NOMO-1 treated with DMSO at 0.1 percent for 48 hours (cell line): Measurements from ENCODE around the gene BHLHA15.

Experiments used
- DNase-seq: peaks from one replicate; lab custom pipeline; 2025; ENCODE audit not compliant: unreplicated experiment; lab: John Stamatoyannopoulos, UW

The BHLHA15 gene

DNA sequence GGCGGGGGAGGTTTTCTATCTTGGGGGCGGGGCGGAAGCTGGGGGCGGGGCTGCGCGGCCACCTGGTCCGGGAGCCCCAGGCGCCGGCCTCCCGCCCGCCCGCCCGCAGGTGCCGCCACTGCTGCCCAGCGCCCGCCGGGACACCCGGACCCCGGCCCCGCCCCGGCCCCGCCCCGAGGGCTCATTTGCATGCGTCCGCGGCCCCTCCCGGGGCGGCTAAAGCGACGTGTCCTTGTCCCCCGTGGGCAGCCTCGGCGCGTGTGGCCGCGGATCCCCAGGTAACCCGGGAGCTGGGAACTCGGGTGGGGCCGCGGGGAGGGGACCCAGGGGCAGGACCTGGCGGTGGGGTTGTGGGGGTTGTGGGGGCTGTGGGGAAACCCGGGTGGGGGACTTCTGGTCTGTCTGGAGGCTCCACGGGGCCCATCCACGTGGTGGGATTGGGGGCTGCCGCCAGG is at the start of gene BHLHA15:
Gene BHLHA15, plus strand, starts transcription at position 219 of the 455 bp plus-strand sequence. CDS start 871 bp downstream, outside the sequence.
- DNase-seq = no peak

DNA sequence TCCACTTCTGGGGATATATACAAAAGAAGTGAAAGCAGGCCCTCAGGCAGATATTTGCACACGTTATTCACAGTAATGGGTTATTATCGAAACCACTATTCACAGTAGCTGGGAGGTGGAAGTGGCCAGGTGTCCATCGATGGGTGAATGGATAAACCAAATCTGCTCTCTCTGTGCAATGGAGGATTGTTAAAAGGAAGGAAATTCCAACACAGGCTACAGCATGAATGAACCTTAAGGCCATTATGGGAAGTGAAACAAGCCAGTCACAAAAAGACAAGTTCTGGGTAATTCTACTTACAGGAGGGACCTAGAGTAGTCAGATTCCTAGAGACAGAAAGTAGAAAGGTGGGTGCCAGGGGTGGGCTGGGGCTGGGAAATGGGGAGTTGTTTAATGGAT is 48.5 kb upstream of the BHLHA15 start:
- DNase-seq = peak; percentile 85

DNA sequence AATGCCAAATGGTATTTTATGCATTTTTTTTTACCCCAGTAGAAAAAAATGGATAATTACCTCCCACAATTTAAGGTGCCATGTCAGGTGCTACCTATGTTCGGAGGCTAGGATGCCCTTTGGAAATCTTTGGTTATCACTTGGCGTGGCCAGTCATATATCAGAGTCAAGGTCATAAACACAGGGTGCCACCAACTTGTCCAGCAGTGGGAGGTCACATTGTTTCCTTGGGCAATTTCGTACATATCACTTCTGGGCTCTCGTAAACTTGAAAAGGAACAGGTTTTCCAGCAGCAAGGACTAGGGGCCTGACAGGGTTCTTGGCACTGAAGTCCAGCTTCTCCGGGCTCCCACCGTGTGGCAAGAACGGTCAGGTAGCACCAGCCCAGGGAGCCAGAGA is 48.0 kb upstream of the BHLHA15 start:
- DNase-seq = no peak

DNA sequence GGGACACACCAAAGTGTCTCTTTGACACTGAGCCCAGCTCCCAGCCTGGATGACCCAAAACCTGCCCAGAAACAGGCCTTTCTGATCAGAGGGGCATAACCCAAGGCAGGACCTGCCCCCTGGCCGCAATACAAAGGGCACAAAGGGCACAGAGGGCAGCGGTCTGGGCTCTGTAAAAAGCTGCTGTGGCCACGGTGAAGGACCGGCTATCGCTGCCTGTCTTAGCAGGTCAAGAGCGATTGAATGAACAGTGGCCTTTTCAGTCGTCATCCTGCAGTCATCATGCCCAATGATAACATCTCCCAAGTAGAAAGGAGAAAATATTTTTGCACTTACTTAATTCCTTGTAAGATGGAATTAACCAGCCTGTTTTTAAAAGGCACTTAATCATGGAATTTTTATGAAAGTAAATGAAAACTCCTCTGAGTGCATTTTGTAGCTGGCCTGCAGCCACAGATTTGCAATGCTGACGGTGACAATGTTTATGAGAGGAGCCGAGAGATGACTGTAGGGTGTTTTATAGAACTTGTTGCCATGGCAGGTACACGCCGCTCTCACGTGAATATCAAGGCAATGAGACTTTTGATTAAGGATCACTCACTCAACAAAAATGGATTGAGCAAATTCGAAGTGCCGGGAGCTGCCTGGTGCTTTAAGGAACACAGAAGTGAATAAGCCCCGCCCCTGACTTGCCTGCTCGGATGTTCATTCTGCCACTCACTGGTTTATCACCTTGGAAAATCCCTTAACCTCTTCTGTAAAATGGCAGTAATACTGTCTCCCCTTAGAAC is 47.3 kb upstream of the BHLHA15 start:
- no peak for DNase-seq

DNA sequence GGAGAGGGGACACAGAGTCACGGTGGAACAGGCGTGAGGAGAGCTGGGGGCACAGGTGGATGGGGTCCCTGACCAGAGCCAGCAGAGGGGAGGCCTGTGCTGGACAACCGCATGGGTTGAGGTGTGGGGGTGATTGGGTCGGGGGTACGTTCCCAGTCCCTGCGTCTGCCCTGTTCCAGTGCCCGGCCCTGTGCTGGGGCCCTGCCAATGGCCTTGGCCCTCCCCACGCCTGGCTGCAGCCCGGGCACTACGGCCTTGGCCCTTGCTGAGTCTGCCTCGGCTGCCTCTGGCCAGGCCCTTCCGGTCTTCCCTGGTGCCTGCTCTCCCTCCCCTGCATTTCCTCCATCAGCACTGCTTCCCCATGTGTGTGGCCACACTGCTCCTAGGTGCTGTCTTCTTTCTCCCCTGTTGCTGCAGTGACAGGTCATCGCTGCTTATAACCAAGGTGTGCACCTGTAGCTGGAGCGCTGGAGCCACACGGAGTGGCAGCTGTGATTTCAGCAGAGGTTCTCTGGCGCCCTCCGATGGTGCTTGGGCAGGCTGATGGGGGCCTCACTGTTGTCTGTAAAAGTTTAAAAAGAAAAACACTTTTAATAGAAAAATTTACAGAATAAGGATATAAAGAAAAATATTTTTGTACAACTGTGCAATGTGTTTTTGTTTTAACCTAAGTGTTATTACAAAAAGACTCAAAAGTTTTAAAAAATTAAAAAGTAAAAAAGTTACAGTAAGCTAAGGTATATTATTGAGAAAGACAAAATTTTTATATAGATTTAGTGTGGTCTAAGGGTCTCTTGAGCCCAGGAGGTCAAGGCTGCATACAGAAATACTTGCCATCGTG is 45.2 kb upstream of the BHLHA15 start:
- peak; percentile 30 for DNase-seq

DNA sequence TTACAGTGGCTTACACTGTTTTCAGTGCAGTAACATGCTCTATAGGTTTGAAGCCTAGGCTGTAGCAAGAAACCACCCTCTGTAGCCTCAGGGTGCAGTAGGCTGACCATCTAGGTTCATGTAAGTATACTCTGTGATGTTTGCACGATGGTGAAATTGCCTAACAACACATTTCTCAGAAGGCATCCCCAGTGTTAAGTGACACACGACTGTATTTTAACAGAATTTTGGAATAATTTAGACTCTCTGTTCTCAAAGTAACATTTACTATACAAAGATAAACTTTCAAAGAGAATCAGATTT is 44.6 kb upstream of the BHLHA15 start:
- DNase-seq = no peak

DNA sequence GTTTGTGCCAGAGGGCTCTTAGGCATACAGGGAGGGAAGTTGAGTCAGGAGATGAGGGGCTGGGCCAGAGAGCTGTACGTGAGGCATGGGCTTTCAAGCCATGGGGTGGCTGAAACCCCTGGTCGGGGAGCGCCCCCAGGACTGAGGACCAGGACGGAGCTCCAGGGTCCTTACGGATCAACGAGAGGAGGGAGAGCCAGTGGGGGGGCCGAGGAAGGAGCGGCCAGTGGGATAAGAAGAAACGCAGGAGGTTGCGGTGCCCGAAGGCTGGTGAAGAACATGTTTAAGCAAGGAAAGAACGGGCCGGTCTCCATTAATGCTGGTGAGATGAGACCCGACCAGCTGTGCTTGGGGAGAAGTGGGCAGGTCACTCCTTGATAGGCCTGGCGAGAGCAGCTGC is 43.6 kb upstream of the BHLHA15 start:
- no peak for DNase-seq

DNA sequence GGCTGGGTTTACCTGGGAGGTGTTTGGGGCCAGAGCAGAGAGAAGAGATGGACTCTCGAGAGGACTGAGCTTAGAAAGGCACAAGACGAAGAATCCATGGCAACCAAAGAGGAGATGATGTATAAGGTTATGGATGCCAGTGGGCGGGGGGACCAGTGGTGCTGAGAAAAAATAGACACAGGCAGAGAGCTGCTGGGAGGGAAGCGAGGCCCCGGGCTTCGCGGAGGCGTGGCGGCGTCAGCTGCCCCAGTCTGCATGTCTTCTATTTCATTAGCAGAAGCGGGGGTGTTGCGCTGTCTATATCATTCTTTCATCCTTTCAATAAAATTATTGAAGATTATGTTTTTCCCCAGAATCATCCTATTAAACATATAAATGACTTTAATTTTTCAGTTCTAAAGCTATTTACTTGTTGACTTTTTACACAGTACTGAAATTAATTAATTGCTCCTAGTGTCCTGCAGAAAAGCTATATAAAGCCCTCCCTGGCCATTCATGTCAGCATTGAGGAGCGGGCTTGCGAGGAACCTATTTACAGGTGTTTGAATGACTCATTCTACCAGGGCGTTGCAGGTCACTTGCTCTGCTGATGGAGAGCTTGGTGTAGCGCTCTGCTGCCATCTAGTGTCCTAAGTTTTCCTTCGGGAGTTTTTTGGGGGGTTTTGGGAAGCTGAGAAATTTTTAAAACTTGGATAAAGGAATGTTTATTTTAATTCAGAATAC is 42.9 kb upstream of the BHLHA15 start:
- peak; percentile 59 for DNase-seq

DNA sequence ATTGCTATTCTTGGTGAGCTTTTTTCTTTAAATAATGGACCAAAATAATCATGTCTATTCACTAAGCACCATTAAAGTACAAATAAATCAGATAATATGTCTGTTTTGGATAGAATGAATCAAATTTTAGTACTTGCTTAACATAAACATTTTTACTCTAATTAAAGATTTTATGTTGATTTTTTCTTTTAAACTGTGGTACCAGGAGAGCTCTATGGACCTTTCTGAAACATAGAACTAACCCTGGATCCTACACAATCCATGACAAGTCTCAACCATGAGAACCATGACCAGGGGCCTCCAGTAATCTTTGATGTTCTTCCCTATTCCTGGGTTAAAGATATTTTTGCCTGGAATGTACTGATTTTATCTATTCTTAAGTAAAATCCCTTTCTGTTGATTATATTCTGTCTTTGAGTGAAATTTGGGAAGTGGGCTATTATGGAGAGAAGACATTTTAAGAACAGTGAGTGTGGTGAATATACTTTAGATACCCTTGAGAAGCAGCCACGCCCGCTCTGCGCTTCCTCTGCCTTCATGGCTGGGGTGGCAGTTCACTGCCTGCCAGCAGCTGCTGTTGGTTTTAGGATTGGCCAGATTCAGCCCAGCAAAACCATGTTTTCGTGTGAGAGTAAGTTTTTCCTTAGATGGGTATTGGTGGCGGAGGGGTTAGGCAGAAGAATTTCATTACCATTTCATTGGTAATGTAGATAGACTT is 42.2 kb upstream of the BHLHA15 start:
- peak; percentile 20 for DNase-seq

DNA sequence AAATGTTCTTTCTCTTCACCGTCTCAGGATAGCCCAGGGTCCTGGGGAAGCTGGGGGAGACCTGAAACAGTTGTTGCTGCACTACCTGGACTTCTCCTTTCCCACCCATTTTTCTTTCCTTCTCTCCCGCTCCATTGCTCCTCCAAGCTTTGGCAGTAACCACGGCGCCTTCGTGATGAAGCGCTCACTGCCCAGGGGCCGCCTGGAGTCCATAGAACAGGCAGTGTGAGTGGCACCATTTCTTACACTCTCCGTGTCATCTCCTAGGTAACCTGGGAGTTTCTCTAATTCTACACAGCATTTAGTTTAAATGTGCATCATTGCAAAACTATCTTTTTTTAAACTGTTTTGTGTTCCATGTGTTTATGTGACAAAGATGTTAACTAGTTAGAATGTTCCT is 40.3 kb upstream of the BHLHA15 start:
- no peak for DNase-seq

DNA sequence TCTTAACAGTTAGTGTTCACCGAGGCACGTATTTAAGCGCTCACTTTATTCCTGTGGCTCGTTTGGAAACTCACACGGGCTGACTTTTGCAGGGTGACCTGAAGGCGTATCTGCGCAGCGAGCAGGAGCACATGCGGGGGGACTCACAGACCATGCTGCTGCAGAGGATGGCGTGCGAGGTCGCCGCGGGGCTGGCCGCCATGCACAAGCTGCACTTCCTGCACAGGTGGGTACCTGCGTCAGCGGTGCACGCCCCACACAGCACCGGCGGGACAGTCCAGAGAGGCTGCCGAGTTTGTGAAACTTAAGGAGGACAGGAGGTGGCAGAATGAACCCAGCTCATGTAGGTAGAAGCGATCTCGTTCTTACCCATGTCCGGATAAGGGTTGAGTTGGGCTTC is 39.8 kb upstream of the BHLHA15 start:
- no peak for DNase-seq

DNA sequence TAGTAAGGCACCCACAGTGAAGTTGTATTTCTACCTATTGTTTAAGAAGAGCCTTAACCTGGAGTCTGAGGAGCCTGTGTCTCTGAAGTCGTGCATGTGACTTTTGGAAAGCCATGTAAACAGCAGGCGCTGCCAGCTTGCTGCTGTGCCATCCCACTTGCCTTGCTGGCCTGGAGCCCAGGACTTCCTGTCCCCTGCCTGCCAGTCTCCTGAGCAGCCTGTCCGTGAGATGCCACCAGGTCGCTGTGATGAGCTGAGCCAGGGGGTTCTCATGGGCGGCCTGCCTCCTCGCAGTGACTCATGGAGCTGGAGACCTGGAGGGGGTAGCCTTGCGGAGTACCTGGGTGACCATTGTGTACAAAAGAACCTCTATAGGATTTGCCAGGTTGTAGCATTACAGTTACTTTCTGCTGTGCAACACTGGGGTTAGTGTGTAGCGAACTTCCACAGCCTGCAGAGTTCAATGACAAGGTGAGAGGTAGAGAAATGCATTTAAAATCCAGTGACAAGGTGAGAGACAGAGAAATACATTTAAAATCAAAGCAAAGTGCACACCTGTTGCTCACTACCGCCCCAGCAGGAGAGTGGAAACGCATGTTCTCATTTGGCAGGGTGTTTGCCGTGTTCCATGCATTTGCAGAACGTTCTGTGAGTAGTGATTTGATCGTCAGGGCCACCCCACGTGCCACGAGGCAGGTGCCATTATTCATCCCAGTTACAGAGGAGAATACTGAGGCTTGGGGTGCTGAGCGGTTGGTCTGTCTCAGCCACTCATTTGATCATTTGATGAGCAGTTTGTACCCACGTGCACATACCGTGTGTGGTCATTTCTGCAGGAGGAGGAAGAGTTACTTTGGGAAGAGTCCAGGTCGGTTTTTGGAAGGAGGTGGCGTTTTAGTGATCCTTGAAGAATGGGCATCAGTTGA is 36.6 kb upstream of the BHLHA15 start:
- no peak for DNase-seq

DNA sequence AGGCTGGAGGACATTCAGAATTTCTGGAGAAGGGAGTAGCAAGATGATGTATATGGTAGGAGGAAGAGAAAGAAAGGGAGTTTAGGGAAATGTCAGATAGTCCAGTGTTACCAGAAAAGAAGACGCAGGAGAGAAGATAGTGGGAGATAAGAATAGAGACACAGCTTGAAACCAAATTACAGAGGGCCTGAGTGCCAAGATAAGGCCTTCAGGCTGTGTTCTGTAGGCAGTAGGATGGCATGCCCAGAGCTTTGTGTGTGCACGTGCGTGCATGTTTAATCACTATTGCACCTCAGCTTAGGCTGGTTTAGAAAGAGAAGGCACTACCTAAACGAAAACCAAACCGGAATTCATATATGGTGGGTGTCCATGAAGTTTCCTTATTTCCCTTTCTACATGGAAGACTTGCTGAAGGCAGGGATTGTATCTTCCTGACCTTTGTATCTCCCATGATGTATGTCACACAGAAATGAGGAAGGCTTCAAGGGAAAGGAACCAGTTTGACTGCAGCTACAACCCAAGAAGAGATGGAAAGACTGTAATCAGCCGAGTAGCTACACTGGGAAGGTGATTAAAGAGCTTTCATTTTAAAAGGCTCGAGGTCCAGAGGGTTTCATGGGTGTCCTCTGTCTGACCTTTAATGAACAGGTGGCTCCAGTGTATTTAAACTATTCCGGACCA is 35.8 kb upstream of the BHLHA15 start:
- no peak for DNase-seq

DNA sequence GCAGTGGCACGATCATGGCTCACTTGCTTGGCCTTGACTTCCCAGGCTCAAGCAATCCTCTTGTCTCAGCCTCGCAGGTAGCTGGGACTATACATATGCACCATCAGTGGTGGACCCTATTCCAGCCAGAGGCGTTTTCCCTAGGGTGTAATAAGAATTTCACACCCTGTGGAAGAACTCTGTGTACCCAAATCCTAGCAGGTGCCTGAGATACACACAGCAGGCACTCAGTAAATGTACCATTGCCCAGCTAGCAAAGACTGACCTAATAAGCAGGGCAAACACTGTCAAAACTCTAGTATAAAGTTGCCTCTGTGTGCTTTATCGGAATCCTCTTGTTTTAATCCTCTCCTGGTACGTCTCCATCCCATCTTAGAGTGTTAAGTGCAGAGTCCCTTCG is 33.7 kb upstream of the BHLHA15 start:
- DNase-seq = no peak

DNA sequence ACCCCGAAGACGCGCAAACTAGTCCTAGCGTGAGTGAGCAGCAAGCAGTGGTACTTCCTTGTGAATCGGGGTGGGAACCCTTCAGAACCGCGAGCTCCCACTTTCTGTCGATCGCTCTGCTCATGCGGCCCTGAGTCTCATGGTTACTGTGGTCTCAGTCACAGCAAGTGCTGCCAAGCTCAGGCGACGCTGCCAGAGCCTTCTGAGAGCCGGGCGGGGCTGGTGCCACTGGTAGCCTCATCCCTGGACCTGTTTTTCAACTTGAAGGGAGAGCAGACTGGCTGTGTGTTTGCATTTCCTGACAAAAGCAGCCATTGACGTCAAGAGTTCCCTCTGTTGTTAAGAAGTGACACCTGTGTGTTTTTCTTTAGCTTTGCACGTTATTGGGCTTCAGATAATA is 32.9 kb upstream of the BHLHA15 start:
- DNase-seq = no peak

DNA sequence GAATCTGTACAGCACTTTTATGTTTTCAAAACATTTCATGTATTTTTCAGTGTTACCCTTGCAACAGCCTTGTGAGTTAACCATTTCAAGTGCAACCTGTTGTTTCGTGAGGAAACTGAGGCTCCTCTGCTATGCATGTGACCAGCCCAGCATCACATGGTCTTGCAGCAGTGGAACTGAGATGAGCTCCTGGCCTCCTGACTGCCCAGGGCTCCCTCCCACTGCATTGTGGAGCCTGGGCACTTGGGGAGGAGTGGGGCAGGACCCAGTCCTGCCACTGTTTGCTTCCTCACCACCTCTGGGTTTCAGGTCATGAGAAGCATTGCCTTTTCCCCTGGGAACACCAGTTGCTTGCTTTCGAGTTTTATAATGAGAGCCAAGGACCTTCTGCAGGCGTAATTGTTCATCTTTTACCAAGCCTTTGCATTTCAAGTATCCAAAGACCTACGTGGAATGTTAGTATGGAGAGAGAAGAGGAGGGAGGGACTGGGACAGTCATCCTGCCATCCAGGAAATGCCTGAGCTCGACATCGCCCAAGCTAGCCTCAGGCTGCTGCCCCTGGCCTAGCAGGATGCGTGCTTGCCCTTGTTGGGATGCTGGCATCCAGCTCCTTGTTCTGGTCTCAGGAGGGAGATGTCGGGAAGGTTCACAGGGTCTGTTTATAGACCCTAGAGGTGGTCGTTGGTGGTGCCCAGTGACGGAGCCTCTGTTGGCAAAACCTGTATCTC is 32.3 kb upstream of the BHLHA15 start:
- DNase-seq = no peak

DNA sequence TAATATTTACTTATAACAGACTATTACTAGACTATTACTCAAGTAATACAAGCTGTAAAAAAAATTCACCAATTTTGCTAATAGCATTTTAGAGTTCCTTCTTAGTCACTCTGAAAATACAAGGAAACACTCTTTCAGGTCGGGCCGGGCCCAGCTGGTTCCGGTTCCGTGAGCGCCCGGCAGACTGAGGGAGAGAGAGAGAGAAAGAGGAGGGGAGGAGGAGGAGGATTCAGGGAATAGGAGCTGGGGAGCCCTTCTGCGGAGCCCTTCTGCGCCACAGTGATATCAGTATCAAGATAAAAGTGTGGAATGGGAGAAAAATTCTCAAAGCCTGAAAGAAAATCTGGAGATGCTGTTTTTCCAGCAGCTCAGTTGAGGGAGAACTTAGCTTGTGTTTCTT is 30.5 kb upstream of the BHLHA15 start:
- no peak for DNase-seq

DNA sequence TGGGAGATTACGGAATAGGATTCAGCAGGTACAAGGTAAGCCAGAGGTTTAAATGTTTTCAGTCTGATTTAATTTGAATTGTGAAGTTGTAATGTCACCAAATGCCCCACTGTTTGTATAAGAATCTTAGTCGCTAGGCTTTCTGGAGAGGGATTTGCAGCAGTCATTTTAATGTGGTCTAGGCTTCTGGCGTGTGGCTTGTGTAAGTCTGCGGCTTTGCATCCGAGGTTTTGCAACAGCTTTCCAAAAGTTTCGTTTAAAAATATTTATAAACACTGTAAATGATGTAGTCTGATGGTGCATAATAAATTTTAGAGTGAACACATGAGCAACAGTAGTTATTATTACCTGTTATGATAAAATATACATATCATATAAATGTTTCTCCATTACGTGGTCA is 26.1 kb upstream of the BHLHA15 start:
- peak; percentile 96 for DNase-seq
